NCI-H1105 treated with DMSO at 0.1 percent for 48 hours (cell line): ENCODE measurements around the gene CARM1.

Experiments
- DNase-seq: peaks from one replicate; lab custom pipeline; 2025; lab: John Stamatoyannopoulos, UW

The CARM1 gene

GRCh38 chr19:10907925-10908324 lies 36.6 kb downstream of the CARM1 start:
- no peak for DNase-seq

GRCh38 chr19:10908380-10908960 lies 37.1 kb downstream of the CARM1 start:
- DNase-seq: no peak

GRCh38 chr19:10911579-10912363 lies 40.4 kb downstream of the CARM1 start:
- DNase-seq: no peak

GRCh38 chr19:10912619-10913018 lies 41.3 kb downstream of the CARM1 start:
- no peak for DNase-seq

- DNase-seq: no peak
These were observed 42.5 kb downstream of the CARM1 start for GRCh38 chr19:10913716-10914340.

- no peak for DNase-seq
These were observed 44.1 kb downstream of the CARM1 start for GRCh38 chr19:10915130-10916091.

GRCh38 chr19:10916602-10917001 lies 45.2 kb downstream of the CARM1 start:
- DNase-seq: no peak

GRCh38 chr19:10918359-10918758 lies 47.0 kb downstream of the CARM1 start:
- DNase-seq: no peak

GRCh38 chr19:10919352-10920287 lies 48.3 kb downstream of the CARM1 start:
- DNase-seq: peak; percentile 40

GRCh38 chr19:10920288-10920655 lies 48.9 kb downstream of the CARM1 start:
- no peak for DNase-seq

- DNase-seq: no peak
These were observed 49.4 kb downstream of the CARM1 start for GRCh38 chr19:10920781-10921180.

- DNase-seq: no peak
These were observed 50.0 kb downstream of the CARM1 start for GRCh38 chr19:10921199-10921909.

GRCh38 chr19:10921910-10922637 lies 50.7 kb downstream of the CARM1 start:
- no peak for DNase-seq

- DNase-seq: no peak
These were observed 51.3 kb downstream of the CARM1 start for GRCh38 chr19:10922638-10923014.

- DNase-seq: no peak
These were observed 52.1 kb downstream of the CARM1 start for GRCh38 chr19:10923260-10924112.

- no peak for DNase-seq
These were observed 53.2 kb downstream of the CARM1 start for GRCh38 chr19:10924597-10924996.

GRCh38 chr19:10927730-10928562 lies 56.6 kb downstream of the CARM1 start:
- no peak for DNase-seq
